ENCODE measurements around the gene CDK5RAP3. TPM values are rescaled to one million over a fixed set of nuclear protein-coding genes. Genes with fewer than 3 reads are reported as not detected.
"Not testable (repeated sequence)": the region's sequence is repeated elsewhere in the genome, so short reads cannot be mapped to it uniquely, and the experiment has no call there.

Gene CDK5RAP3
- total RNA-seq, 3 donors from 2014 or later, result 145 to 159 (median 156) TPM

GRCh38 chr17:47993964-47994363 is 23.1 kb downstream of the CDK5RAP3 start:
- Mint-ChIP-seq H3K4me1 (ENCODE audit: low read depth) (no peaks in the 10 kb centered on the region), H3K4me3 (no peak overlapping the region)

GRCh38 chr17:47994724-47995123 is 23.8 kb downstream of the CDK5RAP3 start:
- DNase-seq (no peak), ATAC-seq (no peak)
- H3K4me1 Mint-ChIP-seq (ENCODE audit: low read depth), result no peaks in the 10 kb centered on the region
- H3K4me3 Mint-ChIP-seq, result no peak overlapping the region
- no peaks in the 10 kb centered on the region for H3K9me3 Mint-ChIP-seq
- no peaks in the 10 kb centered on the region for H3K36me3 Mint-ChIP-seq (ENCODE audit: insufficient read depth)
- peaks cover 15% of the 10 kb centered on the region for H3K27me3 Mint-ChIP-seq (ENCODE audit: low read depth)

More at GRCh38 chr17:47993964-47994363, 23.1 kb downstream of the CDK5RAP3 start:
- no peaks in the 10 kb centered on the region for H3K9me3 Mint-ChIP-seq
- DNase-seq (no peak), ATAC-seq (no peak)
- peaks cover 15% of the 10 kb centered on the region for H3K27me3 Mint-ChIP-seq (ENCODE audit: low read depth)
- H3K36me3 Mint-ChIP-seq (ENCODE audit: insufficient read depth), result no peaks in the 10 kb centered on the region

DNA sequence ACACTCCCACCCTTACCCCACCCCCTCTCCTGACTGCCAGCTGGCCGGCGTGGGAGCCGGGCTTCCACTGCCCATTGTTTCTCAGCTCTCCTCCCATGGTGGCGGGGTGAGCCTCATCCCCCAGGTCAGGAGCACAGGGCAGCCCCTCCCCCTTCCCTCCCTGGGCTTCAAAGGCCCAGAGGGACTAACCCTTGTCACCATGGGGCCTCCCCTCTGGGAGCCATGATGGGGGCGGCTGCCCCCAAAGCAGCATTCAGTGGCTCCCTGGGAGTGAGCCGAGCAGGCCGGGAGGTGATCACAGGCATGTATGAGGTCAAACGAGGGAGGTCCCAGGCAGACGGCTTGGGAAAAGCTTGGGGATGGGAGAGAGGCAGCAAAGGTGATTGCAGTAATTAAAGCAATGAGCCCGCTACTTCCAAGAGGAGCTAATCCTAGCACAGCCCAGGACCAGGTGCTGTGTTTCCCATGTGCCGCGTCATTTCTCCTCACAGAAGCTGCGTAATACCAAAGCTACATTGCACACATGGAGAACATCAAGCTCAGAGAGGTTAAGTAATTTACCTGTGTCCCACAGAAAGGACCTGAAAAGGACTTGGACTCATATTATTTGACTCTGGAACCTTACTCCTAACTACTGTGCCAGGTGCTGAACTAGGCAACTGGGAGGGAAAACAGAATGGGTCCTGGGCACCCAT is 24.5 kb downstream of the CDK5RAP3 start:
- no peak overlapping the region for H3K4me3 Mint-ChIP-seq
- no peaks in the 10 kb centered on the region for H3K36me3 Mint-ChIP-seq (ENCODE audit: insufficient read depth)
- no peak for DNase-seq
- H3K27me3 Mint-ChIP-seq (ENCODE audit: low read depth), result peaks cover 15% of the 10 kb centered on the region
- no peaks in the 10 kb centered on the region for H3K4me1 Mint-ChIP-seq (ENCODE audit: low read depth)
- no peaks in the 10 kb centered on the region for H3K9me3 Mint-ChIP-seq
- ATAC-seq, result no peak

DNA sequence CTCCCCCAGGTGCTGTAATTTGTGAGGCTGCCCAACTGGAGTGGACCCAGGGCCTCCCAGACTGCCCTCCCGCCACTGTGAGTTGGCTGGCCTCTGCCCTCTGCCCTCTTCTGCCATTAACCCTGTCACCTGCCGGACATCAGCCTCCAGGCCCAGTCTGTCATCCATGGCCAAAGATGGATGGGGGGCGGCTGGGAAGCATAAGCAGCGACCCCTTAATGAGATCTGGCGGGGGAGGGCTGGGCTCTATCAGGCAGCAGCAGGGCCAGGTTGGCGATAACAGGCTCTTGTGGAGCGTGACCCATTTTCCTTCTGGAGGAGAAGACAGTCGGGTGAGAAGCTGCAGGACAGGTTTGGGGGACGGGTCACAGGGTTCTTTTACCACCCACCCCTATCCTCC is 25.3 kb downstream of the CDK5RAP3 start:
- H3K4me1 Mint-ChIP-seq (ENCODE audit: low read depth), result no peaks in the 10 kb centered on the region
- H3K4me3 Mint-ChIP-seq, result no peak overlapping the region
- no peaks in the 10 kb centered on the region for H3K9me3 Mint-ChIP-seq
- ATAC-seq (no peak), DNase-seq (no peak)
- H3K27me3 Mint-ChIP-seq (ENCODE audit: low read depth), result peaks cover 15% of the 10 kb centered on the region
- H3K36me3 Mint-ChIP-seq (ENCODE audit: insufficient read depth), result no peaks in the 10 kb centered on the region

DNA sequence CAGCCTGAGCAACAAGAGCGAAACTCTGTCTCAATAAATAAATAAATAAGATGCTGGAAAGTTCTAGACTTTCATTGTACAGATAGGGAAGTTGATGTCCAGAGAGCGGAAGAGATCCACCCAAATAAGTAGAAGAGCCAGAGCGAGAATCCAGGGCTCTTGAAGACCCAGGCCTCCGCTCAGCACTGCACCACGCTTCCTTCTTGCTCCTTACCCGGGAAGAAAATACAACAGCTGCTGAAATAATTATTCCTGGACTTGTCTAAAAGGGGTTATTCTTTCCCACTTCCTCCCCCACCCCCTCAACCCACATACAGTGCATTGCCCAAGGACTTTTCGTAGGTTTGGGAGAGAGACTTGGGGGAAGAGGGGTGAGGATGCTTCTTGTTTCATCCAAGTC is 26.7 kb downstream of the CDK5RAP3 start:
- Mint-ChIP-seq H3K27me3 (ENCODE audit: low read depth) (peaks cover 15% of the 10 kb centered on the region), H3K36me3 (ENCODE audit: insufficient read depth) (no peaks in the 10 kb centered on the region), H3K4me1 (ENCODE audit: low read depth) (no peaks in the 10 kb centered on the region), H3K9me3 (no peaks in the 10 kb centered on the region), H3K4me3 (no peak overlapping the region)
- DNase-seq (no peak), ATAC-seq (no peak)

GRCh38 chr17:47998044-47998443 is 27.1 kb downstream of the CDK5RAP3 start:
- H3K4me3 Mint-ChIP-seq, result no peak overlapping the region
- H3K36me3 Mint-ChIP-seq (ENCODE audit: insufficient read depth), result no peaks in the 10 kb centered on the region
- H3K27me3 Mint-ChIP-seq (ENCODE audit: low read depth), result peaks cover 13% of the 10 kb centered on the region
- DNase-seq, result no peak
- no peaks in the 10 kb centered on the region for H3K4me1 Mint-ChIP-seq (ENCODE audit: low read depth)
- no peak for ATAC-seq
- no peaks in the 10 kb centered on the region for H3K9me3 Mint-ChIP-seq

DNA sequence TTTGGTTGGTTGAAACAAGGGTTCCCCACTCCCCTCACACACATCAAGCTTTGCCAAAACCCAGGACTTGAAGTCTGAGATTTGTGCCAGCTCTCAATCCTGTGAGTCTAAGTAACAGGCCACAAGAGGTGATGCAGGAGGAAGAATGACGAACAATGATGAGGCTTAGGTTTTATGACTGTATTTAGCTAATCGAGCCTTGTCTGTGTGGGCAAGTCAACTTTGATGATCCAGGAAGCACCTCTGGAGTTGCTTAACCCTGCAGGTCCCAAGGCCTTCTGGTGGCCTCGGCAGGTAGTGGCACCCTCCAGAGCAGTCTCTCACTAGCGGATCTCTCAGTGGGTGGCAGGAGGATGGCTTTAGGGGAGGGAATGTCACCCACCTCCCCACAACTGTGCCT is 28.7 kb downstream of the CDK5RAP3 start:
- peak; percentile 50 to 53 for ATAC-seq
- H3K4me3 Mint-ChIP-seq, result no peak overlapping the region
- no peaks in the 10 kb centered on the region for H3K4me1 Mint-ChIP-seq (ENCODE audit: low read depth)
- H3K27me3 Mint-ChIP-seq (ENCODE audit: low read depth), result peaks cover 16% of the 10 kb centered on the region
- DNase-seq, result no peak
- no peaks in the 10 kb centered on the region for H3K36me3 Mint-ChIP-seq (ENCODE audit: insufficient read depth)
- H3K9me3 Mint-ChIP-seq, result no peaks in the 10 kb centered on the region

DNA sequence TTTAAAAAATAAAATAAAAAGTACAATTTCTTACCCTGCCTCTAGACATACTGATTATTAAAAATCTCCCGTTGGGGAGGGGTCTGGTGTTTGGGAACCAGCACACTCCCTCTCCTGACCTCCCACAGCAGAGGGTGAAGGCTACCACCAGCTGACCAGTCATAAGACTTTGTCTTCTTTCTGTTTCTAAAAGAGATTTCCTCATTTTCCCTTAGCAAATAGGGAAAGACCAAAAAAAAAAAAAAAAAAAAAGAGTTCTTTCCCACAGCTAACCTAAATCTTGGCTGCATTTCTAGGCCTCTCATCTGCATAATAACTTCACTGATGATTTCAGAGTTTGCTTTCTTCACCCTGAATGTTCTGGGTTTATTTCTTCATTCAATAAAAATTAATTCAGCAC is 30.3 kb downstream of the CDK5RAP3 start:
- ATAC-seq (no peak), DNase-seq (no peak)
- no peaks in the 10 kb centered on the region for H3K9me3 Mint-ChIP-seq
- no peaks in the 10 kb centered on the region for H3K4me1 Mint-ChIP-seq (ENCODE audit: low read depth)
- H3K4me3 Mint-ChIP-seq, result no peak overlapping the region
- H3K27me3 Mint-ChIP-seq (ENCODE audit: low read depth), result peaks cover 20% of the 10 kb centered on the region
- no peaks in the 10 kb centered on the region for H3K36me3 Mint-ChIP-seq (ENCODE audit: insufficient read depth)

GRCh38 chr17:48001657-48002056 is 30.7 kb downstream of the CDK5RAP3 start:
- ATAC-seq; DNase-seq; H3K4me3 Mint-ChIP-seq; H3K36me3 Mint-ChIP-seq (ENCODE audit: insufficient read depth); H3K4me1 Mint-ChIP-seq (ENCODE audit: low read depth); H3K9me3 Mint-ChIP-seq: not testable (repeated sequence)
- H3K27me3 Mint-ChIP-seq (ENCODE audit: low read depth), result peaks cover 19% of the 10 kb centered on the region

DNA sequence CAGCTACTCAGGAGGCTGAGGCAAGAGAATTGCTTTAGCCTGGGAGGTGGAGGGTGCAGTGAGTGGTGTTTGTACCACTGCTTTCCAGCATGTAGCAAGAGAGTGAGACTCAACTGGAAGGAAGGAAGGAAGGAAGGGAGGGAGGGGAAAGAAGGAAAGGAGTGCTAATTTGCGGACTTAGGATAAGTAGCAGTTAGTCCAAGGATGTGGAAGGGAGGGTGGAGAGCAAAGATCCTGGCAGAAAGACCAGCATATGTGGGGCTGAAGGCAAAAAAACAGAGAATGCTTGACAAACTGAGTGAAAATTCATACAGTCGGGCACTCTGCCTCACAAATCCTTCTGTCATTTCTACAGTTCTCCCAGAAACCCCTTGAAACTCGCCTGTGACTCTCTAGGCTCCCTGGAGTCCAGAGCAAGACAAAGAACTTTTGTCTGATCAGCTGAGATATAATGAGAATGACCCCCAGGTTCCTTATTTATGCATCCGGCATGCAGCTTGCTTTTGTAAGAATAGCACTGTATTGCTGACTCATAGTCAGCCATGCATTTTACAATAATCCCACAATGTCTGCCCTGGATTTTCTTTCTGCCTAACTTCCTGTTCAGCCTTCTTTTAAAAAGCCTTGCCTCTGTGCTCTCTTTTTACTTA is 31.5 kb downstream of the CDK5RAP3 start:
- ATAC-seq (no peak), DNase-seq (no peak)
- no peaks in the 10 kb centered on the region for H3K9me3 Mint-ChIP-seq
- peaks cover 26% of the 10 kb centered on the region for H3K27me3 Mint-ChIP-seq (ENCODE audit: low read depth)
- no peaks in the 10 kb centered on the region for H3K4me1 Mint-ChIP-seq (ENCODE audit: low read depth)
- no peak overlapping the region for H3K4me3 Mint-ChIP-seq
- no peaks in the 10 kb centered on the region for H3K36me3 Mint-ChIP-seq (ENCODE audit: insufficient read depth)

DNA sequence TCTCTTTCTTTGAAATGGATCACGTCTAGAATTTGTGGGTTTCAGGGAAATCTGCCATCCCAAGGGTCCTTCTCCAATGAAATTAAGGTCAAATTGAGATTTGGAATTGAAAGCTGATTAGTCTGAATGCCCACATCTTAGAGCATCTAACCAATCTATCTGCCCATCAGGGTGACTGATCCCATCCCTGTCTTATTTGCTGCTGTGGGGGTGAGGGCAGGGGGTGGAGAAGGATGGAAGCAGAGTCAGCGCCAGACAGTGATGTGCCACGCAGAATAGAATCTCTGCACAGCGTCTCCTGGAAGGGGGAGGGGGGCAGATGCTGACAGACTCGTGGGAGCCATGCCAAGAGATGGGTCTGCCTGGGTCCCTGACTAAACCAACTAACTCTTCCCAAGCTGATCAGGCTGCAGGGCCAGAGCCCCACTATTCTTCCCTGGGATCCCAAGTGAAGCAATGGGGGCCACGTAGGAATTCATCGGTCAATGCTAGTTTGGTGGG is 32.1 kb downstream of the CDK5RAP3 start:
- Mint-ChIP-seq H3K4me3 (no peak overlapping the region), H3K4me1 (ENCODE audit: low read depth) (no peaks in the 10 kb centered on the region), H3K36me3 (ENCODE audit: insufficient read depth) (no peaks in the 10 kb centered on the region), H3K9me3 (no peaks in the 10 kb centered on the region), H3K27me3 (ENCODE audit: low read depth) (peaks cover 25% of the 10 kb centered on the region)
- no peak for DNase-seq
- ATAC-seq, result no peak

DNA sequence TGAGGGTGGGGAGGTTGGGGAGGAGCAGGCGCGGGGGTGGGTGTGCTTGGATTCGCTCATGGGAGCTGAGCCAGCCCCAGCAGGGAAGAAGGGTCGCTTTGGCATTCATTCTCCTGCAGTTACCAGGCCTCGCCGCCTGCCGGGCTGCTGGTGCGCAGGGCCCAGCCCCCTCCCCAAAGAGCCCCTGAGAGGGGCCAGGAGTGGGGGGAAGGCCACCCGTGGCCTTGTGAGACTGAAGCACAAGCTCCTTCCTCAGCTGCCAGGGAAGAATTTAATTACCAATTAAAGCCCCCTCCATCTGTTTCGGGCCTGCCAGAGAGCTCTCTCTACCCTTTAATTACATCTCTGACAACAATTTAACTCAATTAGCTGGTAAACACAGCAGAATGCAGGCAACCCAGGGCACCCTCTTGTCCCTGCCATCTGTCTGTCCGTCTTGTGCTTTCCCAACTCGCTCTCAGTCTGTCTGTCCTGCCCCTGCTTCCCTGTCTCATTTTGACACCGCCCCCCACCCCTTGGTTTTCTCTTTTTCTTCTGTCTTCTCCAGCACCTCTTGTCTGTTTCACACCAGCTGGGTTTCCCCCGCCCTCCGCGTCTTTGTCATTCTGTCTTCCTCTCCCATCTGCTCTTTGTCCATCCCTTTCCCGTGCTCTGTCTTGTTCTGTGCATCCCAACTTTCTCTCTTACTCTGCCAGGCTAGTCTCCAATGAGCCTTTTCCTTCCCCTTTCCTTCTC is 32.7 kb downstream of the CDK5RAP3 start:
- Mint-ChIP-seq H3K36me3 (ENCODE audit: insufficient read depth) (no peaks in the 10 kb centered on the region), H3K27me3 (ENCODE audit: low read depth) (peaks cover 28% of the 10 kb centered on the region), H3K4me3 (no peak overlapping the region), H3K4me1 (ENCODE audit: low read depth) (no peaks in the 10 kb centered on the region), H3K9me3 (no peaks in the 10 kb centered on the region)
- no peak for ATAC-seq
- no peak for DNase-seq

DNA sequence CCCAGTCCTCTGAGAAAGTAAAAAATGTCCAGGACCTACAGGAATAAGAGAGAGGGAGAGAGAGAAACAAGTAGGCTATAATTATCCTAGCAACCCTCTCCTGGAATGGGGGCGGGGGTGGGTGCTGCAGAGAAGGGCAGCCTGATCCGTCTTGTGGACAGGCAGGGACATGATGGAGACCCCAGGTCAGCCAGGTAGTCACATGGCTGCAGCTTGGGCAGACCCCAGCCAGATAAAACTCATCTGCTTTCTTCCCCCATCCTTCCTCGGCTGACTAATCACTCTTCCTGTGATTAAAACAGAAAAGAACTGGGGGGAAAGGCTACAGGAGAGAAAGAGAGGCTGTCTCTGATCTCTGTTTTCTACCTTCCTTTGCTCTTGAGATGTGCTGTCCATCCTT is 34.1 kb downstream of the CDK5RAP3 start:
- Mint-ChIP-seq H3K4me1 (ENCODE audit: low read depth) (no peaks in the 10 kb centered on the region), H3K9me3 (no peaks in the 10 kb centered on the region), H3K27me3 (ENCODE audit: low read depth) (peaks cover 36% of the 10 kb centered on the region), H3K4me3 (no peak overlapping the region), H3K36me3 (ENCODE audit: insufficient read depth) (no peaks in the 10 kb centered on the region)
- ATAC-seq (no peak), DNase-seq (no peak)

DNA sequence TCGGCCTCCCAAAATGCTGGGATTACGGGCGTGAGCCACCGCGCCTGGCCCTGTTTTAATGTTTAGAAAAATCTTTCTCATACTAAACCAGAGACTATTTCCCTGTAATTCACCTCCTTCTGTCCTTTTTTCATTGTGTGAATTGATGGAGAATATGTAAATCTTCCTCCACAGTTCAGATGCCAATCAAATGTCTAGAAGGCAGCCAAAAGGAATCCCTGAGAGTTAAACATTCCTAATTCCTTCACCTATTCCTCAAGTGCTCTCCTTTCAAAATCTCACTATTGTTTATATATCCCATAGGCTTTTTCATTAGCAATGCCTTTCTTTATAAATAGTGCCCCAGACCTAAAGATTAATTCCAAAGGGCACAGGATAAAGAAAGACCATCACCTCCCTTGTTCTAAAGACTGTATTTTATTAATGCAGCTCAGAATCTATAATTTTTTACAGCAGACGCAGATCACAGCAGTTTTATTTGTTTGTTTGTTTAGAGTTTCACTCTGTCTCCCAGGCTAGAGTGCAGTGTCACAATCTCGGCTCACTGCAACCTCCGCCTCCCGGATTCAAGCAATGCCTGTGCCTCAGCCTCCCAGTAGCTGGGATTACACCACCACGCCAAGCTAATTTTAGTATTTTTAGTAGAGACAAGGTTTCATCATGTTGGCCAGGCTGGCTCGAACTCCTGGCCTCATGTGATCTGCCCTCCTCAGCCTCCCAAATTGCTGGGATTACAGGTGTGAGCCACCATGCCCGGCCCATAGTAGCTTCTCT is 36.2 kb downstream of the CDK5RAP3 start:
- no peak for DNase-seq
- Mint-ChIP-seq H3K9me3 (no peaks in the 10 kb centered on the region), H3K4me3 (no peak overlapping the region), H3K36me3 (ENCODE audit: insufficient read depth) (no peaks in the 10 kb centered on the region), H3K4me1 (ENCODE audit: low read depth) (peaks cover 11% of the 10 kb centered on the region), H3K27me3 (ENCODE audit: low read depth) (peaks cover 54% of the 10 kb centered on the region)
- ATAC-seq, result no peak

Data from activated T-cell treated with anti-CD3 and anti-CD28 coated beads, Interleukin-2, amount 50 U/mL, for 4 hours (primary cell).